H1 (cell line): ENCODE data around the gene JAKMIP1. TPM values are rescaled to one million over a fixed set of nuclear protein-coding genes. Genes with fewer than 3 reads are reported as not detected.

Source experiments
- CTCF ChIA-PET: fragments of 300-600 bp; sonication (Branson Sonifier 250); formaldehyde crosslinking; loops from one replicate; lab custom pipeline; 2021; ENCODE audit not compliant: partially characterized antibody; lab: Charles Lee
- POLR2A ChIA-PET: fragments of 300-600 bp; sonication (Branson Sonifier 250); formaldehyde crosslinking; loops from one replicate; lab custom pipeline; 2021; ENCODE audit warnings: inconsistent platforms; ENCODE audit not compliant: partially characterized antibody; lab: Charles Lee
- DNase-seq, 2 experiments: peaks; one replicate each; pipeline versions ENCODE4 v3.0.0 to v3.0.0-alpha.2; 2010 to 2022; ENCODE audit warnings: low spot score in 2 of 2, low read depth in 1 of 2, mixed read lengths in 1 of 2
- FAIRE-seq: peaks from 2 replicates; lab custom pipeline; 2011; peaks lifted over from hg19 to GRCh38; lab: Jason Lieb, UNC
- H2AFZ ChIP-seq: 2 replicates; pipeline ENCODE4 v1.8.1; 2012; ENCODE audit warnings: low read length, inconsistent platforms
- H2AK5ac ChIP-seq: 2 replicates; pipeline ENCODE4 v1.6.1; 2013; ENCODE audit warnings: low read depth, low read length
- H2BK120ac ChIP-seq: replicated peaks from 2 replicates; pipeline ENCODE3; 2013; ENCODE audit warnings: low read depth, low read length, inconsistent platforms
- H2BK12ac ChIP-seq: 2 replicates; pipeline ENCODE4 v1.6.1; 2013; ENCODE audit warnings: low read depth, low read length
- H2BK15ac ChIP-seq: 2 replicates; pipeline ENCODE4 v1.6.1; 2013; ENCODE audit warnings: low read length
- H2BK20ac ChIP-seq: 2 replicates; pipeline ENCODE4 v1.6.1; 2013; ENCODE audit warnings: low read length
- H2BK5ac ChIP-seq: 2 replicates; pipeline ENCODE4 v1.6.1; 2013; ENCODE audit warnings: low read depth, low read length
- H3K14ac ChIP-seq: 2 replicates; pipeline ENCODE4 v1.6.1; 2013; ENCODE audit warnings: inconsistent platforms; ENCODE audit not compliant: insufficient read length
- H3K18ac ChIP-seq: 2 replicates; pipeline ENCODE4 v1.6.1; 2013; ENCODE audit warnings: low read length; ENCODE audit errors: extremely low read depth
- H3K23ac ChIP-seq: 2 replicates; pipeline ENCODE4 v1.6.1; 2013; ENCODE audit warnings: inconsistent platforms; ENCODE audit not compliant: insufficient read length
- H3K23me2 ChIP-seq: 2 replicates; pipeline ENCODE4 v1.6.1; 2013; ENCODE audit warnings: low read depth, low read length
- H3K27ac ChIP-seq: 2 replicates; pipeline ENCODE4 v1.6.1; 2011; ENCODE audit warnings: low read depth, low read length, inconsistent platforms
- H3K27me3 ChIP-seq, 4 experiments: replicated peaks in 1 of 4; 1 replicate in 1 of 4; 2 replicates in 3 of 4; pipeline versions ENCODE4 v1.6.1 to v1.8.1; 2011 to 2013; ENCODE audit warnings: low read length in 3 of 4, mild to moderate bottlenecking in 3 of 4, inconsistent platforms in 2 of 4, mixed read lengths in 2 of 4, moderate library complexity in 1 of 4; ENCODE audit not compliant: control insufficient read depth in 3 of 4, insufficient read depth in 3 of 4; ENCODE audit errors: extremely low read depth in 1 of 4
- H3K36me3 ChIP-seq, 4 experiments: 2 replicates each; pipeline versions ENCODE4 v1.6.1 to v1.8.1; 2011 to 2013; ENCODE audit warnings: mild to moderate bottlenecking in 4 of 4, low read length in 3 of 4, moderate library complexity in 2 of 4, control low read depth in 1 of 4, inconsistent platforms in 1 of 4; ENCODE audit not compliant: insufficient read depth in 4 of 4, control insufficient read depth in 2 of 4
- H3K4ac ChIP-seq: replicated peaks from 2 replicates; pipeline ENCODE3; 2013; ENCODE audit warnings: low read length, low read depth, mixed read lengths, inconsistent platforms; ENCODE audit not compliant: insufficient read length
- H3K4me1 ChIP-seq, 4 experiments: replicated peaks in 1 of 4; 1 replicate in 1 of 4; 2 replicates in 3 of 4; pipeline versions ENCODE4 v1.6.1 to v1.8.1; 2011 to 2013; ENCODE audit warnings: low read length in 3 of 4, inconsistent platforms in 2 of 4, mixed read lengths in 1 of 4; ENCODE audit not compliant: insufficient read depth in 4 of 4, control insufficient read depth in 3 of 4
- H3K4me2 ChIP-seq, 2 experiments: 2 replicates each; pipeline versions ENCODE4 v1.6.1 to v1.8.1; 2011 to 2013; ENCODE audit warnings: low read depth in 2 of 2, low read length in 2 of 2, control low read depth in 1 of 2, inconsistent platforms in 1 of 2, mild to moderate bottlenecking in 1 of 2; ENCODE audit not compliant: insufficient read depth in 1 of 2
- H3K4me3 ChIP-seq, 4 experiments: fragments of 200-600, 300-600 bp in 1 of 4; sonication (generic), shearing (Covaris generic), sonication (Bioruptor Twin) in 1 of 4; 2 replicates each; pipeline versions ENCODE4 v1.5.1 to v1.8.1; 2011 to 2016; ENCODE audit warnings: low read length in 4 of 4, low read depth in 3 of 4, control low read depth in 2 of 4, inconsistent platforms in 2 of 4, mild to moderate bottlenecking in 2 of 4, mixed read lengths in 1 of 4, moderate library complexity in 1 of 4; ENCODE audit not compliant: insufficient read depth in 2 of 4; ENCODE audit errors: extremely low read depth in 1 of 4
- H3K56ac ChIP-seq: replicated peaks from 2 replicates; pipeline ENCODE3; 2013; ENCODE audit warnings: low read depth, mild to moderate bottlenecking, mixed read lengths, low read length, inconsistent platforms; ENCODE audit not compliant: insufficient read length
- H3K79me1 ChIP-seq: 2 replicates; pipeline ENCODE4 v1.6.1; 2013; ENCODE audit warnings: low read depth, low read length, control low read depth
- H3K79me2 ChIP-seq, 2 experiments: 2 replicates each; pipeline versions ENCODE4 v1.6.1 to v1.8.1; 2012 to 2013; ENCODE audit warnings: low read length in 2 of 2, mild to moderate bottlenecking in 2 of 2, inconsistent platforms in 1 of 2; ENCODE audit not compliant: insufficient read depth in 2 of 2, control insufficient read depth in 1 of 2
- H3K9ac ChIP-seq, 4 experiments: replicated peaks in 1 of 4; 1 replicate in 1 of 4; 2 replicates in 3 of 4; pipeline versions ENCODE4 v1.6.1 to v1.8.1; 2011 to 2013; ENCODE audit warnings: low read depth in 3 of 4, low read length in 3 of 4, control low read depth in 2 of 4, mild to moderate bottlenecking in 2 of 4, moderate library complexity in 2 of 4, inconsistent platforms in 1 of 4; ENCODE audit errors: extremely low read depth in 1 of 4
- H3K9me3 ChIP-seq, 2 experiments: 2 replicates each; pipeline versions ENCODE4 v1.6.1 to v1.8.1; 2012 to 2013; ENCODE audit warnings: mild to moderate bottlenecking in 2 of 2, moderate library complexity in 2 of 2, control low read depth in 1 of 2, inconsistent platforms in 1 of 2, low read depth in 1 of 2, low read length in 1 of 2, mixed read lengths in 1 of 2; ENCODE audit not compliant: insufficient read depth in 2 of 2
- H4K20me1 ChIP-seq, 2 experiments: replicated peaks in 1 of 2; 2 replicates each; pipeline versions ENCODE3 to v1.8.1; 2011 to 2013; ENCODE audit warnings: inconsistent platforms in 2 of 2, low read length in 2 of 2, mild to moderate bottlenecking in 1 of 2; ENCODE audit not compliant: insufficient read depth in 2 of 2, control insufficient read depth in 1 of 2
- H4K5ac ChIP-seq: 2 replicates; pipeline ENCODE4 v1.6.1; 2013; ENCODE audit warnings: low read length, low read depth, mixed read lengths, inconsistent platforms; ENCODE audit not compliant: insufficient read length
- H4K8ac ChIP-seq: 2 replicates; pipeline ENCODE4 v1.8.0; 2013; ENCODE audit warnings: mild to moderate bottlenecking, moderate library complexity, low read length, inconsistent platforms; ENCODE audit not compliant: insufficient read depth; ENCODE audit errors: extremely low read depth
- H4K91ac ChIP-seq: replicated peaks from 2 replicates; pipeline ENCODE3; 2013; ENCODE audit warnings: low read length, mixed read lengths, inconsistent platforms; ENCODE audit not compliant: insufficient read length
- CBX8 ChIP-seq: fragments of 300-800, 300-1000 bp; sonication (generic); IDR thresholded peaks from 2 replicates; pipeline ENCODE4 v1.7.1; 2016; ENCODE audit warnings: low read depth, low read length, borderline replicate concordance
- HDAC2 ChIP-seq, 2 experiments: fragments of 300-600 bp in 1 of 2; sonication (generic) in 1 of 2; IDR thresholded peaks; 2 replicates each; pipeline ENCODE4 v1.6.1; 2011 to 2012; ENCODE audit warnings: low read depth in 2 of 2, low read length in 2 of 2, mild to moderate bottlenecking in 2 of 2, moderate library complexity in 2 of 2, borderline replicate concordance in 1 of 2, inconsistent platforms in 1 of 2
- KDM4A ChIP-seq: IDR thresholded peaks from one replicate; pipeline ENCODE4 v1.7.1; 2012; ENCODE audit warnings: low read depth, mild to moderate bottlenecking, moderate library complexity, low read length, inconsistent platforms; ENCODE audit not compliant: severe bottlenecking
- KDM5A ChIP-seq: fragments of 200-600 bp; IDR thresholded peaks from 2 replicates; pipeline ENCODE4 v1.7.1; 2012; ENCODE audit warnings: mild to moderate bottlenecking, low read length, inconsistent platforms, mixed read lengths
- RBBP5 ChIP-seq: IDR thresholded peaks from 2 replicates; pipeline ENCODE4 v1.7.1; 2012; ENCODE audit warnings: low read depth, mild to moderate bottlenecking, inconsistent platforms, low read length, moderate library complexity, borderline replicate concordance
- RFX5 ChIP-seq: IDR thresholded peaks from 2 replicates; pipeline ENCODE4 v1.6.1; 2011; ENCODE audit warnings: low read depth, low read length, improper control_type of control experiment, borderline replicate concordance
- RXRA ChIP-seq: IDR thresholded peaks from 2 replicates; pipeline ENCODE4 v1.6.1; 2011; ENCODE audit warnings: low read depth, mild to moderate bottlenecking, low read length, moderate library complexity; ENCODE audit not compliant: insufficient read depth
- SIRT6 ChIP-seq: IDR thresholded peaks from one replicate; pipeline ENCODE4 v1.7.1; 2012; ENCODE audit warnings: low read length, inconsistent platforms
- SIX5 ChIP-seq: IDR thresholded peaks from 2 replicates; pipeline ENCODE4 v1.6.1; 2011; ENCODE audit warnings: mild to moderate bottlenecking, low read depth, low read length
- TAF1 ChIP-seq: IDR thresholded peaks from 2 replicates; pipeline ENCODE4 v1.6.1; 2011; ENCODE audit warnings: mild to moderate bottlenecking, low read depth, low read length
- TAF7 ChIP-seq: optimal IDR thresholded peaks from 2 replicates; pipeline ENCODE3; 2011; ENCODE audit warnings: low read depth, mild to moderate bottlenecking, inconsistent platforms, low read length, moderate library complexity, borderline replicate concordance
- WGBS, 2 experiments: shearing (Covaris generic) in 1 of 2; methylation state at CpG; one replicate each; pipeline versions ENCODE4 v1.1.6 to v1.1.7; 2013 to 2015; ENCODE audit warnings: low lambda C conversion rate in 2 of 2, mixed read lengths in 2 of 2, inconsistent platforms in 1 of 2, low coverage in 1 of 2, missing lambda C conversion rate in 1 of 2; ENCODE audit not compliant: insufficient replicate concordance in 2 of 2, insufficient coverage in 1 of 2, insufficient read length in 1 of 2; ENCODE audit errors: extremely low coverage in 1 of 2, missing lambda C conversion rate in 1 of 2; 5-methylcytosine and 5-hydroxymethylcytosine counted together
- polyA plus RNA-seq, 7 experiments: library from polyadenylated mRNA; depleted of rRNA in 3 of 7; stranded (reverse) in 5 of 7; unstranded in 2 of 7; fragments of >200 nt in 5 of 7; fragments of 200-250 nt in 2 of 7; gene quantifications; 1 replicate in 5 of 7; 2 replicates in 1 of 7; 4 replicates in 1 of 7; pipeline versions ENCODE4 v1.2.1 to v1.2.3, GENCODE V29; 2011 to 2013; ENCODE audit warnings: missing spikeins in 2 of 7, mixed read lengths in 2 of 7
- total RNA-seq: library from RNA; stranded (reverse); fragmentation: NEBNext Ultra II Directional; extraction: Animal tissue kit (Norgen Biotek cat#: 25700); gene quantifications from 2 replicates; pipeline ENCODE4 v1.2.1, GENCODE V29; 2021

The JAKMIP1 gene
- total and polyA plus RNA-seq, 2 of the 8 experiments (the other 6 are each of a cell fraction or from before 2014, with no cell fraction given) = 2.5 to 4.4 TPM

- peak overlapping the region; percentile 35; the same call in 1 of the 2 replicates for H4K8ac ChIP-seq
- no peaks in the 10 kb centered on the region for H3K9me3 ChIP-seq
- no peaks in the 10 kb centered on the region; the same call in 1 of the 2 replicates for H3K79me1 ChIP-seq
- H4K20me1 ChIP-seq = no peaks in the 10 kb centered on the region
- no peak overlapping the region for H3K4ac ChIP-seq
- H3K36me3 ChIP-seq = no peaks in the 10 kb centered on the region
- WGBS, 2 experiments = 90% methylated on average over 26 of the region's 26 CpGs; no CpG with 5 or more reads in 1 of the 2 experiments
- no peak overlapping the region for H3K56ac ChIP-seq
- TF ChIP-seq SIRT6 (no peak), RFX5 (no peak), CBX8 (no peak), KDM5A (no peak), HDAC2 (IDR thresholded peaks at IDR 0.05; ENCODE audit: borderline replicate concordance in 1 of 2, low read depth in 2 of 2, low read length in 2 of 2) (no peak), RXRA (no peak), RBBP5 (no peak), KDM4A (no peak), SIX5 (no peak), TAF1 (no peak), TAF7 (no peak)
- H2BK15ac ChIP-seq = no peak overlapping the region
- ChIA-PET CTCF (interaction anchor here (0.7 to 4.6 kb wide), 14 partner anchors 10 to 215 kb away, joined by 3 to 23 read pairs (median 6); no protein-coding TSS in a partner anchor), POLR2A (no interaction called here)
- no peak overlapping the region for H3K18ac ChIP-seq
- H3K79me2 ChIP-seq = no peaks in the 10 kb centered on the region
- no peak overlapping the region for H2BK5ac ChIP-seq
- DNase-seq (no peak), FAIRE-seq (no peak)
- no peak overlapping the region for H2BK12ac ChIP-seq
- H2AK5ac ChIP-seq = no peak overlapping the region
- no peaks in the 10 kb centered on the region; a peak in 2 of 7 replicates for H3K27me3 ChIP-seq
- H3K4me1 ChIP-seq = peaks cover 10 to 22% (median 14%) of the 10 kb centered on the region in 4 experiments
- H3K4me2 ChIP-seq = no peak overlapping the region
- no peak overlapping the region for H2BK20ac ChIP-seq
- no peaks in the 10 kb centered on the region for H3K23me2 ChIP-seq
- no peak overlapping the region for H3K14ac ChIP-seq
- H3K23ac ChIP-seq = no peak overlapping the region
- H4K91ac ChIP-seq = no peak overlapping the region
- H2BK120ac ChIP-seq = no peak overlapping the region
- H3K4me3 ChIP-seq = no peak overlapping the region
- no peak overlapping the region for H3K9ac ChIP-seq
- no peak overlapping the region for H2AFZ ChIP-seq
- H3K27ac ChIP-seq = no peak overlapping the region
- no peak overlapping the region for H4K5ac ChIP-seq
These were observed 87.6 kb downstream of the JAKMIP1 start for GRCh38 chr4:6112606-6113290.
